Eye (tissue), 1 donor: ENCODE results near the gene GALNT10.

Source experiments
- DNase-seq: peaks from one replicate; pipeline ENCODE4 v3.0.0-alpha.2; 2015

Gene GALNT10

GRCh38 chr5:154268073-154268472 is 77.5 kb downstream of the GALNT10 start:
- no peak for DNase-seq

- DNase-seq: no peak
Observed at GRCh38 chr5:154269414-154269813, 78.9 kb downstream of the GALNT10 start.

GRCh38 chr5:154271466-154271865 is 80.9 kb downstream of the GALNT10 start:
- no peak for DNase-seq

DNA sequence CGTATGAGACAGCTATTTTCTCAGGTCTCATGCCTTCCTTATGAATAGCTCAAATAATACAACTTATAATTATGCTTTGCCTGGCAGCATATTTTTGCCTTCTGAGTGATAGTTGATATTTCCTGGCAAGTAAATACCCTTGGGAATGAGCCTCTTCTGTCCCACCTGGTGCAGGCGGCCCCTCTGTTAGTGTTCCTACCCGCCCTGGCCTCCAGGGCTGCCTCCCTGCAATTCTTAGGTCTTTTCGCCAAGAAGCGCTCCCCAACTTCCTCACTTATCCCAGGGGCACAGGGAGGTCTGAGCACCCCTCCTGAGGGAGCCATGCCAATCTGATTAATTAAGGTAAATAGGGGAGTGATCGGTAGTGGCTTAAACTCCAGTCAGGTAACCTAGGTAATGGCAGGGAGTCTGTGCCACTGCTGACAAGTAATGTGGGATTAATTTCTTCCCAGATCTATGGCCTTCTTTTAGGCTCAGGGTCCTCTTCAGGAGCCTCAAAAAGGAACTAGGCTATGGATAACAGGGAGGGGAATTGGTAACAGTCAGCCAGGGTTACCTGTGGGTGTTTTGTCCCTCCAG is 81.5 kb downstream of the GALNT10 start:
- DNase-seq: no peak

DNA sequence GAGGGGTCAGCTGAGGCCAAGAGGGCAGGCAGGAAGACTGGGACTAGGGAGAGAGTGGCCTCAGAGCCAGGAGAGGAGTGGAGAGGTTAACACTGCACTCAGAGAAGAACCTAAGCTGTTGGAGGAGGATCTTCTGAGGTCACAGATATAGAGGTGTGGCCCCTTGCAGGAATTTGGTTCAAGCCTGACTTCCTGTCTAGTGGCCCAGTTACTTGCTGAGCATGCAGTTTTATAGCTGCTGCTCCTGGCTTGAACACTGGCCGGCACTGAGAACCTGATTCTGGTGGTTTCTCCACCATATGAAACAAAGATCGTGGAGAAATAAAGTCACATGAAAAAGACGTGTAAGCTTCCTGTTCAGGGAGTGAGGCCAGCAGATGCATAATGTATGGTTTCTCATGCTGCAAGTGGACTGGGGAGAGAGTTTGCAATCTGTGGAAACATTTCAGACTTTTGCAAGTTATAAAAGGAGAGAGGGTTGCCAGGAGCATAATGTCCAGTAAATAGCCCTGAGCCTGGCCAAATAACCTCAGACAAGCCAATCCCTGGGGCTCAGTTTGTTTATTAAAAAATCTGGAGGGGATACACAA is 82.6 kb downstream of the GALNT10 start:
- DNase-seq: no peak

GRCh38 chr5:154273963-154274827 is 83.7 kb downstream of the GALNT10 start:
- no peak for DNase-seq

DNA sequence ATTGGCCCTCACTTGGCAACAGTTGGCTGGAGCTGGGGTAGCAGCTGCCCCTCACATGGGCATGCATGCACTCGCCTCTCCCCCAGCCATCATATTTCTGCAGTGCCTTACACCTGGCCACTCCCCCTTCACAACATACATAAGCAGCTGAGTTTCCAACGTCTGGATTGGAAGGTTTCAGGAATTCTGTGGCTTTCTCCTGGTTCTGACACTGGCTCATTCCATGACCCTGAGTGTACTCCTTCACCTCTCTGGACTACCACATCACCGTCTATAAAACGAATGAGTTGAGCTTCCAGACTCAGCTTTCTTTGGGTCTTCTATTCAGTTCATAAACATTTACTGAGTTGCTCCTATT is 84.3 kb downstream of the GALNT10 start:
- no peak for DNase-seq

GRCh38 chr5:154275566-154275965 is 85.0 kb downstream of the GALNT10 start:
- DNase-seq: peak; percentile 71

DNA sequence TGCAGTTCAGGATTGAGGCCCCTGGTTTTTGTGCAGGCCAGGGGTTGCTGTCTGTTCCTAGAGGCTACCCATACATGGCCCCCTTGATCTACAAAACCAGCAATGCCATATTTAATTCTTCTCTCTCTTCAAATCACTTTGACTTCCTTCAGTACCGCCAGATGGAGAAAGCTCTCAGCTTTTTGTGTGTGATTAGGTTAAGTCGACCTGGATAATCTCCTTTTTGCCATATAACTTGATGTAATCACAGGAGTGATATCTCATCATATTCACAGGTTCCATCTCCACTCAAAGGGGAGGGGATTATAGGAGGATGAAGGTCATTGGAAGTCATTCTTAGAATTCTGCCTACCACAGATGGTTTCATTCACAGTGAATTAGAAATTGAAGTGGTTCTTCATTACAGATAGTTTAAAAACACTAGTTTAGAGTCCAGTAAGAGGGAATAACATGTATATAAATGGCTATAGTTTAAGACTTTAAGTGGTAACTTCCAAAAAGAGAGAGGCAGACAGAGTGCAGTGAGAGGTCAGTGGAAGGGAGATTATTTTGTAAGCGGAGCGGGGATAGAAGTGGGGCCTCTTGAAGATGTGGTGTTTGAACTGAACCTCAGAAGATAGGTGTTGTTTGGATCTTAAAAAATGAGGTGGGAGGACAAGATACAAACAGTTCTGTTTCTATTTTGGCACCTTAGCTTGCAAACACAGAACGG is 85.9 kb downstream of the GALNT10 start:
- no peak for DNase-seq

- DNase-seq: no peak
Observed at GRCh38 chr5:154276973-154277331, 86.4 kb downstream of the GALNT10 start.

DNA sequence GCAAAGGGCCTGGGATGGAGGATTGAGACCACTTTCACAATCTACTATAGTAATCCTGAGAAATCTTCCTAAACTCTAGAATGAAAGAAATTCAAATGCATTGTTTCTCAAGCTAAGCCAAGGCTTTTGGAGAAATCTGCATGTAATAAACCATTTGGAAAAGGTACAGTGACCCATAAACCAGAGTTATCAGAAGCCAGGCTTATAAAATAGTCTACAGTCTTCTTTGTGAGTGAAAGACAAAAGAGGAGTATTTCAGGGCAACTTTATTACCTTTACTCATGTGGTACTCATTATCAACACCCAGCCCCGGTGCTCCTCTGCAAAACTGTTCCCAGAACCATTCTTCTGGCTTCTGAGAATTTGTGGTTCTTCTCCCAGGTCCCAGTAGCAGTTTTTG is 87.0 kb downstream of the GALNT10 start:
- no peak for DNase-seq

DNA sequence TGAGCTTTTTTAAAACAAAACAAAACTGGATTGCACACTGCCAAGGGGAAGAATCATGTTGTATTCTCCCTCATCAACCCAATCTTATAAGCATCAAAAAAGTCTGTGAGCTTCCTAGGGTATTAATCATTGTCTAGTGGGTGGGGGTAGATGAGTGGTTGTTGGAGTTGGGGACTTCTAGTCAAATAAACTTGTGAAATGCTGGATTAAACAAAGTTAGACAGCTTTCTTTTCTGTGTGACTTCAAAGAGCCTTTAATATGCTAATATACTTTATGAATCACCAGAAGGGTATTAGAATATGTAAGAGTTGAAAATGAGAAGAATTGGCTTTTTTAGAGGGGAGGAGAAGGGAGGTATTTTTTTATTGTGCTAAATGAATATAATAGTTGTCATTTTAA is 87.7 kb downstream of the GALNT10 start:
- DNase-seq: no peak

DNA sequence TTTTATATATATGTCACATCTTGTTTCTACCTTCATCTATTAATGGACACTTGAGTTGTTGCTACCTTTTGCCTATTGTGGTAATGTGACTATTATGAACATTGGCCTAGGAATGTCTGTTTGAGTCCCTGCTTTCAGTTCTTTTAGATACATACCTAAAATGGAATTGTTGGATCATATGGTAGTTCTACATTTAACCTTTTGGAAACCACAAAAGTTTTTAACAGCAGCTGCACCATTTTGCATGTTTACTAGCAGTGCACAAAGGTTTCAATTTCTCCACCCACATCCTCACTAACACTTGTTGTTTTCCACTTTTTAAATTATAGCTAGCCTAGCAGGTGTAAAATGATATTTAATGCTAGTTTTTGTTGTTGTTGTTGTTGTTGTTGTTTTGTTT is 88.4 kb downstream of the GALNT10 start:
- no peak for DNase-seq

DNA sequence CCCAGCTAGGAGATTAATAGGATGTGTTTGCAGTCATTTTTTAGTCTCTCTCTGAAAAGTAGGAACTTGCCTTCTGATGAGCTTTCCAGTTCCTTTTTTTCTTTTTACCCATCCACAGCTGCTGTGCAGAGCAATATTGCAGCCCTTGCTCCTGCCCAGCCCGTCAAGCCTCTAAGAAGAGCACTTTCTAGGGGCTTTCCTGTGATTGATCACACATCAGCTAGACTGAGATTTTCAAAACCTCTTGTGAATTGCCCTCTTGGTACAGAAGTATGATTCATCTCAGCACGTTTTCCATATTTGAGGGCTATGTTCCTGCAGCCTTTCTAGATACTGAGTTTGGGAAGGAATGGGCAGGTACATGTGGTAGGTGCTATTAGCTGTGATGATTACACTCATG is 93.9 kb downstream of the GALNT10 start:
- DNase-seq: no peak

- no peak for DNase-seq
Observed at GRCh38 chr5:154285661-154286408, 95.3 kb downstream of the GALNT10 start.

- DNase-seq: peak; percentile 65
Observed at GRCh38 chr5:154286557-154286956, 96.0 kb downstream of the GALNT10 start.

DNA sequence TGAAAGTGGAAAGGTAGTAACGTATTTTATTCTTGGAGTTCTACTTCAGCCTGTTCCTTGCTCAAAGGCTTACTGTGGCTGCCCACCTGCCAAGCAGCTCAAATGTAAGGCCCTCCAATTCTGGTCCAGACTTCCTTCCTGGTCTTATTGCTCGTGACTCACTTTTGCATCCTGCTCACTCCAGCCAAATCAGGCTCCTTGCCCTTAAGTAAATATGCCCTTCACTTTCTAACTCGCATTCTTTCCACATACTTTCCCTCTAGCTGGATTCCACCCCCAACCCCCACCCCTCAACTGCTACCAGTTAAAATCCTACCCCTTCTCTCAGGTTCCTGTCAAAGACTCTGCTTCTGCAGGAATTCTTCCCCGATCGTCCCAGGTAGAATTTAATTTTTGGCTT is 96.6 kb downstream of the GALNT10 start:
- no peak for DNase-seq

- peak; percentile 55 for DNase-seq
Observed at GRCh38 chr5:154288145-154288544, 97.6 kb downstream of the GALNT10 start.

GRCh38 chr5:154291917-154292316 is 101.4 kb downstream of the GALNT10 start:
- no peak for DNase-seq

GRCh38 chr5:154293219-154293618 is 102.7 kb downstream of the GALNT10 start:
- no peak for DNase-seq

DNA sequence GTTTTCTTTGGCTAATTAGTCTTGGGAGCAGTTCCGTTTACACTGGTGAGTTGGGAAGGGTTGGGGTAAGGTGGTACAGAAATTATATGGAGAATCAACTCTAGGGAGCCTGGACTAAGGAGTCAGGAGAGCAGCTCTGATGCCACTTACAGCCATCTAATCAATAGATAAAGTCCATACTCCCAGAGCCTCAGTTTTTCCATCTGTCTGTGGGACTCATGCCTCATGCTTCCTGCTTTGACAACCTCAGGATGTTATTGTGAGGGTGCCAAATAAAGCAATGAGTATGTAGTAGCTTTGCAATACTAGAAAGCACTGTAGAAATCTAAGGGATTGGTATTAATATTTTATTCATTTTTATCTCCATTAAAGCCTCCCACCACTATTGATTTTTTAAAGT is 105.0 kb downstream of the GALNT10 start:
- no peak for DNase-seq

GRCh38 chr5:154296525-154297159 is 106.1 kb downstream of the GALNT10 start:
- DNase-seq: no peak
